HepG2 (cell line): ENCODE results near the gene GADD45GIP1. TPM values are rescaled to one million over a fixed set of nuclear protein-coding genes. Genes with fewer than 3 reads are reported as not detected.

ENCODE experiments used
- CHCHD3 ChIP-seq: sonication (generic); formaldehyde crosslinking; IDR thresholded peaks from 2 replicates; pipeline ENCODE4 v1.8.0; 2022; ENCODE audit warnings: mild to moderate bottlenecking, missing genetic modification reagents, moderate library complexity
- DMTF1 ChIP-seq: sonication (generic); formaldehyde crosslinking; IDR thresholded peaks from 2 replicates; pipeline ENCODE4 v1.4.0; 2020; ENCODE audit warnings: mild to moderate bottlenecking, missing genetic modification reagents
- MAF1 ChIP-seq: sonication (generic); formaldehyde crosslinking; IDR thresholded peaks from 2 replicates; pipeline ENCODE4 v1.5.0; 2020; ENCODE audit warnings: missing genetic modification reagents, borderline replicate concordance
- RNF219 ChIP-seq: sonication (generic); formaldehyde crosslinking; IDR thresholded peaks from 2 replicates; pipeline ENCODE4 v1.5.0; 2020; ENCODE audit warnings: mild to moderate bottlenecking, missing genetic modification reagents
- SRY ChIP-seq: sonication (generic); formaldehyde crosslinking; IDR thresholded peaks from 2 replicates; pipeline ENCODE4 v1.8.0; 2022; ENCODE audit warnings: mild to moderate bottlenecking, missing genetic modification reagents
- TBP ChIP-seq: sonication (generic); formaldehyde crosslinking; IDR thresholded peaks from 2 replicates; pipeline ENCODE4 v1.5.0; 2020; ENCODE audit warnings: missing genetic modification reagents
- TCF12 ChIP-seq, 2 experiments: fragments of 450-650 bp in 1 of 2; sonication (generic) in 1 of 2; formaldehyde crosslinking in 1 of 2; IDR thresholded peaks; 2 replicates each; pipeline versions ENCODE4 v1.6.1 to v1.8.0; 2017 to 2022; ENCODE audit warnings: antibody characterized with exemption in 1 of 2, mild to moderate bottlenecking in 1 of 2, missing genetic modification reagents in 1 of 2, moderate library complexity in 1 of 2
- ZFP36L2 ChIP-seq: sonication (generic); formaldehyde crosslinking; IDR thresholded peaks from 2 replicates; pipeline ENCODE4 v1.4.0; 2020; ENCODE audit warnings: missing genetic modification reagents
- ZNF275 ChIP-seq: sonication (generic); formaldehyde crosslinking; IDR thresholded peaks from 2 replicates; pipeline ENCODE4 v1.8.0; 2022; ENCODE audit warnings: missing genetic modification reagents, mild to moderate bottlenecking, inconsistent platforms, borderline replicate concordance
- ZNF280B ChIP-seq: sonication (generic); formaldehyde crosslinking; IDR thresholded peaks from 2 replicates; pipeline ENCODE4 v1.5.0; 2020; ENCODE audit warnings: missing genetic modification reagents, mild to moderate bottlenecking, borderline replicate concordance
- ZNF557 ChIP-seq: sonication (generic); formaldehyde crosslinking; IDR thresholded peaks from 2 replicates; pipeline ENCODE4 v1.4.0; 2020; ENCODE audit warnings: missing genetic modification reagents
- ZNF567 ChIP-seq: sonication (generic); formaldehyde crosslinking; IDR thresholded peaks from 2 replicates; pipeline ENCODE4 v1.8.1; 2023; ENCODE audit warnings: mild to moderate bottlenecking, missing genetic modification reagents, borderline replicate concordance
- ZNF607 ChIP-seq: sonication (generic); formaldehyde crosslinking; IDR thresholded peaks from 2 replicates; pipeline ENCODE4 v1.5.1; 2020; ENCODE audit warnings: missing genetic modification reagents, mild to moderate bottlenecking, borderline replicate concordance
- ZNF768 ChIP-seq: sonication (generic); formaldehyde crosslinking; IDR thresholded peaks from 2 replicates; pipeline ENCODE4 v1.4.0; 2020; ENCODE audit warnings: missing genetic modification reagents
- polyA plus RNA-seq, 8 experiments: library from polyadenylated mRNA; depleted of rRNA in 3 of 8; stranded (reverse) in 7 of 8; unstranded in 1 of 8; fragments of >200 nt; fragmentation: Illumina TruSeq in 4 of 8; extraction: Trizol in 4 of 8; gene quantifications; 2 replicates each; pipeline versions ENCODE4 v1.2.1 to v1.2.3, GENCODE V29; 2011 to 2016; ENCODE audit warnings: low read depth in 4 of 8, missing spikeins in 1 of 8, mixed read lengths in 1 of 8; ENCODE audit not compliant: insufficient read depth in 1 of 8
- total RNA-seq, 5 experiments: library from RNA; depleted of rRNA; stranded (reverse); fragments of >200 nt; fragmentation: Illumina TruSeq; extraction: Trizol; gene quantifications; 2 replicates each; pipeline ENCODE4 v1.2.3, GENCODE V29; 2016; ENCODE audit warnings: low read depth in 1 of 5
- TF ChIP-seq, protein P1 (sequence below): IDR thresholded peaks from 2 replicates; pipeline ENCODE4 v1.6.1; 2016; ENCODE audit warnings: low read depth

GADD45GIP1 gene
- total and polyA plus RNA-seq, 2 of the 13 experiments (the other 11 are each of a cell fraction or from before 2014, with no cell fraction given), result 24.6 to 30.7 TPM

- TF ChIP-seq ZNF275 (CRISPR knock-in tag), result no peak
- no peak for TF ChIP-seq TBP
- no peak for TF ChIP-seq ZNF557 (CRISPR knock-in tag)
- TF ChIP-seq SRY (CRISPR knock-in tag), result 0 out of 2 replicates have a peak, but pooled peaks have one; percentile 48
- TF ChIP-seq, protein P1, sequence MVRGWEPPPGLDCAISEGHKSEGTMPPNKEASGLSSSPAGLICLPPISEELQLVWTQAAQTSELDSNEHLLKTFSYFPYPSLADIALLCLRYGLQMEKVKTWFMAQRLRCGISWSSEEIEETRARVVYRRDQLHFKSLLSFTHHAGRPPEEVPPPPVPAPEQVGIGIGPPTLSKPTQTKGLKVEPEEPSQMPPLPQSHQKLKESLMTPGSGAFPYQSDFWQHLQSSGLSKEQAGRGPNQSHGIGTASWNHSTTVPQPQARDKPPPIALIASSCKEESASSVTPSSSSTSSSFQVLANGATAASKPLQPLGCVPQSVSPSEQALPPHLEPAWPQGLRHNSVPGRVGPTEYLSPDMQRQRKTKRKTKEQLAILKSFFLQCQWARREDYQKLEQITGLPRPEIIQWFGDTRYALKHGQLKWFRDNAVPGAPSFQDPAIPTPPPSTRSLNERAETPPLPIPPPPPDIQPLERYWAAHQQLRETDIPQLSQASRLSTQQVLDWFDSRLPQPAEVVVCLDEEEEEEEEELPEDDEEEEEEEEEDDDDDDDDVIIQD, result no peak
- no peak for TF ChIP-seq ZNF607 (CRISPR knock-in tag)
- TF ChIP-seq ZNF280B (CRISPR knock-in tag), result peak; percentile 68; the same call in 1 of the 2 replicates
- TF ChIP-seq TCF12 (IDR thresholded peaks at IDR 0.05), result no peak
- TF ChIP-seq TCF12 (CRISPR knock-in tag; IDR thresholded peaks at IDR 0.05), result no peak
- TF ChIP-seq ZFP36L2 (CRISPR knock-in tag), result no peak
- no peak for TF ChIP-seq DMTF1 (CRISPR knock-in tag)
- no peak for TF ChIP-seq ZNF567
- TF ChIP-seq CHCHD3 (CRISPR knock-in tag), result no peak
- TF ChIP-seq MAF1 (CRISPR knock-in tag), result no peak
- peak; percentile 39; the same call in 1 of the 2 replicates for TF ChIP-seq ZNF768
- TF ChIP-seq RNF219 (CRISPR knock-in tag), result no peak
These were observed 37.9 kb upstream of the GADD45GIP1 start, which contains the start of gene NFIX (continued) for GRCh38 chr19:12994701-12995595.
